Lower leg skin (tissue), 3 donors: ENCODE data around the gene NEURL1.

ENCODE experiments used
- CTCF ChIP-seq, 3 donors: fragments of 450-650 bp; IDR thresholded peaks; one replicate each; pipeline ENCODE4 v1.5.1; 2016; ENCODE audit warnings: antibody characterized with exemption in 3 of 3, mild to moderate bottlenecking in 3 of 3, moderate library complexity in 2 of 3
- POLR2A ChIP-seq, 2 donors: fragments of 450-650 bp; IDR thresholded peaks; one replicate each; pipeline ENCODE4 v1.6.1; 2016 to 2017; ENCODE audit warnings: antibody characterized with exemption in 2 of 2, mild to moderate bottlenecking in 1 of 2, moderate library complexity in 1 of 2

GRCh38 chr10:103629581-103629980, 136.1 kb downstream of the NEURL1 start:
- TF ChIP-seq POLR2A (IDR thresholded peaks at IDR 0.05) (no peak), CTCF (IDR thresholded peaks at IDR 0.05) (no peak)
